Muscle layer of colon (tissue), 2 donors: ENCODE measurements around the gene CNGB1.
"Not testable (repeated sequence)": the region's sequence is repeated elsewhere in the genome, so short reads cannot be mapped to it uniquely, and the experiment has no call there.

Source experiments
- H3K27ac ChIP-seq: one replicate; pipeline ENCODE4 v1.7.0; 2013; ENCODE audit warnings: low read depth, mild to moderate bottlenecking, low read length, moderate library complexity
- H3K27me3 ChIP-seq, 2 donors: one replicate each; pipeline ENCODE4 v1.7.0; 2013; ENCODE audit warnings: low read length in 2 of 2, mild to moderate bottlenecking in 2 of 2; ENCODE audit not compliant: insufficient read depth in 2 of 2, control insufficient read depth in 1 of 2
- H3K36me3 ChIP-seq: one replicate; pipeline ENCODE4 v1.7.0; 2013; ENCODE audit warnings: mild to moderate bottlenecking, low read length; ENCODE audit not compliant: insufficient read depth
- H3K4me1 ChIP-seq: one replicate; pipeline ENCODE4 v1.7.0; 2013; ENCODE audit warnings: mild to moderate bottlenecking, low read length; ENCODE audit not compliant: insufficient read depth
- H3K4me3 ChIP-seq, 2 donors: one replicate each; pipeline ENCODE4 v1.7.0; 2013; ENCODE audit warnings: low read length in 2 of 2, low read depth in 1 of 2, mild to moderate bottlenecking in 1 of 2, moderate library complexity in 1 of 2
- H3K9ac ChIP-seq: one replicate; pipeline ENCODE4 v1.7.0; 2013; ENCODE audit warnings: low read length
- H3K9me3 ChIP-seq: one replicate; pipeline ENCODE4 v1.7.0; 2013; ENCODE audit warnings: mild to moderate bottlenecking, low read length
- donor health status: abdominal sarcoma.
- donor health status: Adenocarcinoma of cecum.

CNGB1 gene

GRCh38 chr16:57886427-57886826 is 84.5 kb downstream of the CNGB1 start:
- Histone ChIP-seq H3K27me3 (peaks cover 22 to 28% of the 10 kb centered on the region in 2 donors), H3K9me3 (no peaks in the 10 kb centered on the region), H3K27ac (no peak overlapping the region), H3K4me1 (no peaks in the 10 kb centered on the region), H3K9ac (no peak overlapping the region), H3K36me3 (no peaks in the 10 kb centered on the region), H3K4me3 (no peak overlapping the region)

- Histone ChIP-seq H3K27me3 (peaks cover 22 to 30% of the 10 kb centered on the region in 2 donors), H3K36me3 (no peaks in the 10 kb centered on the region)
Measured at GRCh38 chr16:57884655-57885133, 86.2 kb downstream of the CNGB1 start.

GRCh38 chr16:57883953-57884654 is 86.8 kb downstream of the CNGB1 start:
- Histone ChIP-seq H3K9me3 (no peaks in the 10 kb centered on the region), H3K27ac (no peak overlapping the region), H3K4me1 (no peaks in the 10 kb centered on the region), H3K27me3 (peaks cover 22 to 30% of the 10 kb centered on the region in 2 donors), H3K9ac (no peak overlapping the region), H3K36me3 (no peaks in the 10 kb centered on the region), H3K4me3 (no peak overlapping the region)

More at GRCh38 chr16:57884655-57885133, 86.2 kb downstream of the CNGB1 start:
- H3K4me3 ChIP-seq, result no peak overlapping the region
- H3K9ac ChIP-seq, result no peak overlapping the region
- no peaks in the 10 kb centered on the region for H3K4me1 ChIP-seq
- no peaks in the 10 kb centered on the region for H3K9me3 ChIP-seq
- H3K27ac ChIP-seq, result no peak overlapping the region

- H3K9ac ChIP-seq, result no peak overlapping the region
- H3K27me3 ChIP-seq, result peaks cover 22 to 30% of the 10 kb centered on the region in 2 donors
- H3K27ac ChIP-seq, result no peak overlapping the region
- no peaks in the 10 kb centered on the region for H3K4me1 ChIP-seq
- H3K4me3 ChIP-seq, result no peak overlapping the region
- H3K9me3 ChIP-seq, result no peaks in the 10 kb centered on the region
- no peaks in the 10 kb centered on the region for H3K36me3 ChIP-seq
Measured at GRCh38 chr16:57883480-57883879, 87.4 kb downstream of the CNGB1 start.

- Histone ChIP-seq H3K4me3 (no peak overlapping the region), H3K27ac (no peak overlapping the region), H3K9me3 (no peaks in the 10 kb centered on the region), H3K4me1 (no peaks in the 10 kb centered on the region), H3K36me3 (no peaks in the 10 kb centered on the region), H3K27me3 (peaks cover 22 to 30% of the 10 kb centered on the region in 2 donors), H3K9ac (no peak overlapping the region)
Measured at GRCh38 chr16:57882792-57883191, 88.1 kb downstream of the CNGB1 start.

GRCh38 chr16:57882206-57882605 is 88.7 kb downstream of the CNGB1 start:
- H3K9me3 ChIP-seq, result no peaks in the 10 kb centered on the region
- no peak overlapping the region for H3K4me3 ChIP-seq
- no peak overlapping the region for H3K9ac ChIP-seq
- H3K4me1 ChIP-seq, result no peaks in the 10 kb centered on the region
- no peaks in the 10 kb centered on the region for H3K36me3 ChIP-seq
- no peak overlapping the region for H3K27ac ChIP-seq
- H3K27me3 ChIP-seq, result peaks cover 22 to 30% of the 10 kb centered on the region in 2 donors

- peaks cover 9 to 21% of the 10 kb centered on the region in 2 donors for H3K27me3 ChIP-seq
Measured at GRCh38 chr16:57878586-57878985, 92.3 kb downstream of the CNGB1 start.

GRCh38 chr16:57876210-57876609 is 94.7 kb downstream of the CNGB1 start:
- Histone ChIP-seq H3K9me3 (no peaks in the 10 kb centered on the region), H3K4me3 (no peak overlapping the region), H3K27me3 (peaks cover 0 to 15% of the 10 kb centered on the region in 2 donors), H3K36me3 (no peaks in the 10 kb centered on the region), H3K4me1 (no peaks in the 10 kb centered on the region), H3K27ac (no peak overlapping the region), H3K9ac (no peak overlapping the region)

More at GRCh38 chr16:57878586-57878985, 92.3 kb downstream of the CNGB1 start:
- Histone ChIP-seq H3K4me3 (no peak overlapping the region), H3K27ac (no peak overlapping the region), H3K9ac (no peak overlapping the region), H3K36me3 (no peaks in the 10 kb centered on the region), H3K4me1 (no peaks in the 10 kb centered on the region), H3K9me3 (no peaks in the 10 kb centered on the region)

- Histone ChIP-seq H3K9ac (no peak overlapping the region), H3K4me3 (no peak overlapping the region), H3K27me3 (peaks cover 0 to 15% of the 10 kb centered on the region in 2 donors), H3K9me3 (no peaks in the 10 kb centered on the region), H3K36me3 (no peaks in the 10 kb centered on the region), H3K27ac (no peak overlapping the region), H3K4me1 (no peaks in the 10 kb centered on the region)
Measured at GRCh38 chr16:57875347-57875746, 95.6 kb downstream of the CNGB1 start.

- Histone ChIP-seq H3K4me1 (no peaks in the 10 kb centered on the region), H3K27ac (no peak overlapping the region), H3K36me3 (no peaks in the 10 kb centered on the region)
Measured at GRCh38 chr16:57873218-57873617, 97.7 kb downstream of the CNGB1 start.

GRCh38 chr16:57872764-57873163 is 98.2 kb downstream of the CNGB1 start:
- not testable (repeated sequence) for H3K36me3 ChIP-seq, H3K4me1 ChIP-seq, H3K4me3 ChIP-seq, H3K27ac ChIP-seq, H3K9me3 ChIP-seq, H3K9ac ChIP-seq
- peaks cover 0 to 15% of the 10 kb centered on the region in 2 donors for H3K27me3 ChIP-seq

More at GRCh38 chr16:57873218-57873617, 97.7 kb downstream of the CNGB1 start:
- no peak overlapping the region for H3K9ac ChIP-seq
- H3K9me3 ChIP-seq, result no peaks in the 10 kb centered on the region
- no peak overlapping the region for H3K4me3 ChIP-seq
- H3K27me3 ChIP-seq, result peaks cover 0 to 15% of the 10 kb centered on the region in 2 donors

- no peaks in the 10 kb centered on the region for H3K9me3 ChIP-seq
Measured at GRCh38 chr16:57871456-57871855, 99.5 kb downstream of the CNGB1 start.

More at GRCh38 chr16:57871456-57871855, 99.5 kb downstream of the CNGB1 start:
- no peaks in the 10 kb centered on the region for H3K4me1 ChIP-seq
- no peaks in the 10 kb centered on the region for H3K36me3 ChIP-seq
- H3K9ac ChIP-seq, result no peak overlapping the region
- no peak overlapping the region for H3K4me3 ChIP-seq
- H3K27ac ChIP-seq, result no peak overlapping the region
- H3K27me3 ChIP-seq, result peaks cover 0 to 15% of the 10 kb centered on the region in 2 donors
